Tibial artery (tissue), 4 donors: ENCODE data around the gene AMOTL2.

Experiments used
- DNase-seq, 2 donors: peaks; one replicate each; pipeline ENCODE4 v3.0.0-alpha.2; 2019
- H3K27ac ChIP-seq, 2 donors: fragments of 200-600 bp; sonication (generic) in 1 of 2; 1 replicate in 1 of 2; 2 replicates in 1 of 2; pipeline ENCODE4 v1.5.1; 2018 to 2019; ENCODE audit warnings: mild to moderate bottlenecking in 1 of 2
- H3K27me3 ChIP-seq, 2 donors: fragments of 200-600 bp; sonication (generic) in 1 of 2; one replicate each; pipeline versions ENCODE4 v1.5.1 to v1.6.0; 2016 to 2019
- H3K36me3 ChIP-seq, 3 donors: fragments of 200-600 bp; sonication (generic) in 2 of 3; one replicate each; pipeline ENCODE4 v1.5.1; 2016 to 2019; ENCODE audit warnings: mild to moderate bottlenecking in 2 of 3
- H3K4me1 ChIP-seq, 4 donors: fragments of 200-600 bp; sonication (generic) in 2 of 4; 1 replicate in 3 of 4; 2 replicates in 1 of 4; pipeline ENCODE4 v1.5.1; 2016 to 2019
- H3K4me3 ChIP-seq, 2 donors: fragments of 200-600 bp; sonication (generic) in 1 of 2; 1 replicate in 1 of 2; 2 replicates in 1 of 2; pipeline ENCODE4 v1.5.1; 2018 to 2019; ENCODE audit warnings: mild to moderate bottlenecking in 2 of 2
- H3K9me3 ChIP-seq, 3 donors: fragments of 200-600 bp; sonication (generic) in 1 of 3; one replicate each; pipeline ENCODE4 v1.5.1; 2016 to 2019
- CTCF ChIP-seq, 2 experiments: fragments of 200-600 bp in 1 of 2; fragments of 450-650 bp in 1 of 2; IDR thresholded peaks; one replicate each; pipeline ENCODE4 v1.5.1; 2017 to 2019; ENCODE audit warnings: antibody characterized with exemption in 2 of 2, mild to moderate bottlenecking in 1 of 2, moderate library complexity in 1 of 2
- intact Hi-C: fragments of 100-400 bp; cut with DNase I; formaldehyde crosslinking; loops from one replicate; pipeline ENCODE4 v1.15.0; 2023; ENCODE audit warnings: low total_unique reads

The AMOTL2 gene

GRCh38 chr3:134311693-134312071 is 62.6 kb downstream of the AMOTL2 start:
- DNase-seq = no peak
- Histone ChIP-seq H3K9me3 (no peaks in the 10 kb centered on the region), H3K27me3 (no peaks in the 10 kb centered on the region), H3K36me3 (no peaks in the 10 kb centered on the region), H3K4me3 (no peak overlapping the region), H3K4me1 (peaks cover 0 to 87% (median 72%) of the 10 kb centered on the region in 4 donors), H3K27ac (peak overlapping the region; percentile 92)
- intact Hi-C loops = loop anchor here (2.0 to 5.0 kb wide), 2 partner anchors 23 to 61 kb away; partner anchors contain the start of gene AMOTL2
- no peak for TF ChIP-seq CTCF (IDR thresholded peaks at IDR 0.05)

- Histone ChIP-seq H3K27ac (peak overlapping the region; percentile 92), H3K27me3 (no peaks in the 10 kb centered on the region), H3K9me3 (no peaks in the 10 kb centered on the region), H3K4me1 (peaks cover 0 to 83% (median 69%) of the 10 kb centered on the region in 4 donors), H3K36me3 (no peaks in the 10 kb centered on the region), H3K4me3 (no peak overlapping the region)
- no peak for TF ChIP-seq CTCF (IDR thresholded peaks at IDR 0.05)
- intact Hi-C loops = loop anchor here (5.0 kb wide), 1 partner anchor 61 kb away; the partner anchor contains the start of gene AMOTL2
- no peak for DNase-seq
Measured at GRCh38 chr3:134311265-134311664, 63.0 kb downstream of the AMOTL2 start.

GRCh38 chr3:134309987-134310700 is 64.1 kb downstream of the AMOTL2 start:
- Histone ChIP-seq H3K9me3 (no peaks in the 10 kb centered on the region), H3K4me3 (no peak overlapping the region), H3K4me1 (peaks cover 0 to 72% (median 60%) of the 10 kb centered on the region in 4 donors), H3K27me3 (no peaks in the 10 kb centered on the region), H3K36me3 (no peaks in the 10 kb centered on the region), H3K27ac (peak overlapping the region; percentile 68 to 92)
- no peak for DNase-seq
- intact Hi-C loops = loop anchor here (5.0 kb wide), 1 partner anchor 62 kb away; the partner anchor contains the start of gene AMOTL2
- no peak for TF ChIP-seq CTCF (IDR thresholded peaks at IDR 0.05)

- H3K9me3 ChIP-seq = no peaks in the 10 kb centered on the region
- peak; percentile 91 to 93 for DNase-seq
- no peaks in the 10 kb centered on the region for H3K36me3 ChIP-seq
- peak; percentile 98 to 100 for TF ChIP-seq CTCF (IDR thresholded peaks at IDR 0.05)
- H3K27me3 ChIP-seq = no peaks in the 10 kb centered on the region
- H3K4me3 ChIP-seq = peak overlapping the region; percentile 18 to 23
- peak overlapping the region; percentile 68 to 92 for H3K27ac ChIP-seq
- intact Hi-C loops = no loop called here
- H3K4me1 ChIP-seq = peaks cover 0 to 55% (median 43%) of the 10 kb centered on the region in 4 donors
Measured at GRCh38 chr3:134308350-134308891, 65.8 kb downstream of the AMOTL2 start.

GRCh38 chr3:134307425-134307824 is 66.8 kb downstream of the AMOTL2 start:
- DNase-seq = no peak
- H3K27ac ChIP-seq = no peak overlapping the region
- intact Hi-C loops = loop anchor here (2.0 kb wide), 1 partner anchor 167 kb away; no protein-coding TSS in a partner anchor
- no peaks in the 10 kb centered on the region for H3K36me3 ChIP-seq
- H3K27me3 ChIP-seq = no peaks in the 10 kb centered on the region
- no peak for TF ChIP-seq CTCF (IDR thresholded peaks at IDR 0.05)
- peaks cover 0 to 47% (median 35%) of the 10 kb centered on the region in 4 donors for H3K4me1 ChIP-seq
- H3K9me3 ChIP-seq = no peaks in the 10 kb centered on the region
- H3K4me3 ChIP-seq = no peak overlapping the region
